ENCODE results near the gene DDX25.
"Not testable (repeated sequence)": the region's sequence is repeated elsewhere in the genome, so short reads cannot be mapped to it uniquely, and the experiment has no call there.

The DDX25 gene

DNA sequence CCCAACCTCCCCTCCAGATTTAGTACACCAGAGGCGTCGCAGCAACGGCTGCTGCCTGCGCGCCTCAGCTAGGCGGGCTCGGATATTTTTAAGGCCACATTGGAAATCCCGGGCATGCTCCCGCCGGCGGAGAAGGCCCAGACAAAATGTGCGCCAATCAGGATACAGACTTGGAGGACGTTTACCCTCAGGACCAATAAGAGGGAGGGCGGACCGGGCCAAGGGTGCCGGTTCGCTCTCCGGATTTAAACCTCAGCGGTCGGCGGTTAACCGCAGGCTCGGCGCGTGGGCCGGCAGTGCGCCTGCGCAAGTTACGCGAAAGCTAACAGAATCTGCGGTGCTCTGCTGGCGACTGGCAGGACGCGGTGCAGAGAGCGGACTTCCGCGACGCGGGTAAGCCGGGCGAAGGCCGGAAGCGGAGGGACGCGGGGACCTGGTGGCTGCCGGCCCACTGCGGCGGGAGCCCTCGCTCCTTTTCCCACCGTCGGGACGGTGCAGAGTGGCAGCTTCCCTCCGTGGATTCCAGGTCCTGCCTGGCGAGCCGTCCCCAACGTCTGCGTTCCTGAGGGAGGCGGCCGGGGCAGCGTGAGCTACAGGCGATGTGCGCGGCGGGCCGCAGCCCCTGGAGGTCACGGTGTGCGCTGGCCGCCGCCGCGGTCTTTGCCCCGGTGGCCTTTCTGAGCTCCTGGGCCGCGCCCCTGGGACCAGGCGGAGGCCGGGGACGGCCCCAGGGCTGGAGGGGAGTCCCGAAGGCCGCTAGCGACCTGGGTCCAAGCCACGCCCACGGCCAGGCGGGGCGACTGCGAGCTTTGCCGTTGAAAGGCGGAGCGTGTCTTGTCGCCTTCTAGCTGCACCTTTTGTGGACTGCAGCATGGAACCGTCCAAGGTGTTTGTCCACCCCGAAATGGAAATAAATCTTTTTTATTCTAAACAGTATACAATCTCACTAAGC, 16.7 kb upstream of the DDX25 start, which contains the start of gene HYLS1:
HYLS1 (plus strand) TSS at position 296 of the 952 bp plus-strand sequence. CDS start 11,701 bp downstream, outside the sequence.
- no peak within 1 kb of the TSS for H3K4me3 ChIP-seq (ENCODE audit: low read length)
- peaks cover 6% of the 10 kb centered on the region for H3K9me3 ChIP-seq (ENCODE audit: low read length)
- no peaks in the 10 kb centered on the region for H3K4me1 ChIP-seq (ENCODE audit: insufficient read depth, low read length)
- H2AFZ ChIP-seq (ENCODE audit: low read depth, low read length) = no peak within 1 kb of the TSS
- no peaks in the 10 kb centered on the region for H3K36me3 ChIP-seq (ENCODE audit: insufficient read depth, low read length)
- H3K27me3 ChIP-seq (ENCODE audit: insufficient read depth, low read length) = no peaks in the 10 kb centered on the region

DNA sequence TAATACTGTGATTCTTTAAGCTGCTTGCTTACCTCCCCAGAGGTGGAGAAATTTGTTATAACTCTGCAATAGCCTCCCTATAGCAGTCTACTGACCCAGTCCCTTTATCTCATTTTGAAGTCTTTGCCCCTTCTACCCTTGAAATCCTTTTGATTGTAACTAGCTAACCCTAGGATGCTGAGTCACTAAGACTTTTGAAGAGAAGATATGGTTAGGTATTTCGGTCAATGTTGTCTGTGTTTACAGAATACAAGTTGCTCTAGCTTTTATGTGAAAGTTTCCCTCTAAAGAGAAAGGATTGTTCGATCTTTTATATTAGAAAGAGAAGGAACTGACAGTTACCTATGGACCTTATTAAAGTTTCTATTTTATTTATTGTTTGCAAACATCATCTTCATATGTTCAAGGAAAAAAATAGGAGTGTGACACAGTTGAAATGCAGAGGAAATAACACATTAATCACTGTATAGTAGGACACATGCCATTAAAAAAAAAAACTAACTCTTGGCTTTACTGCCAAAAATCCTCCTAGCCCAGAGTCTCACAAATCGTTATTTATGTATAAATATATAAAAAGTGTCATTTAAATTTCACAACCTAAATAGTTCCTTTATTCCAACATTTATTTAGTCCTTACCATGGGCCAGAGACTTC, 13.7 kb upstream of the DDX25 start:
- H3K4me3 ChIP-seq (ENCODE audit: low read length) = no peak overlapping the region
- H3K4me1 ChIP-seq (ENCODE audit: insufficient read depth, low read length) = no peaks in the 10 kb centered on the region
- H2AFZ ChIP-seq (ENCODE audit: low read depth, low read length) = no peak overlapping the region
- peaks cover 6% of the 10 kb centered on the region for H3K9me3 ChIP-seq (ENCODE audit: low read length)
- no peaks in the 10 kb centered on the region for H3K27me3 ChIP-seq (ENCODE audit: insufficient read depth, low read length)
- H3K36me3 ChIP-seq (ENCODE audit: insufficient read depth, low read length) = peaks cover 15% of the 10 kb centered on the region

DNA sequence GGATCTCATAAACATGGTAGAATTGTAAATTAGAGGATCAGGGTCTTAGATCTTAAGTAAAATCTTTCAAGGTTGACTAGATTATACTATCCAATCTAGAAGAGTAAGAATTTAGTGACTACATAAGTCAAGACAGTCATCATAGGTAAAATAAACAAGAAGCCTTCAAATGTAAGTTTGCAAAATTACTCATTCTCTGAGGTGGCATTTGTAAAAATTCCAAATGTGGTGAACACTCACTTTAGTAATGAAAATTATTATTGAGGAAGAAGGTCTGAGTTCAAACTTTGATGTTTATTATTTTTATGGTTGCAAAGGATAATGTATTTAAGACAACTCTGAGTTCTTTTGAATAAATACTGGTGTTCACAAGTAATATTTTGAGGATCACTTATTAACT, 12.2 kb upstream of the DDX25 start:
- no peak overlapping the region for H3K4me3 ChIP-seq (ENCODE audit: low read length)
- H3K36me3 ChIP-seq (ENCODE audit: insufficient read depth, low read length) = peaks cover 20% of the 10 kb centered on the region
- peaks cover 3% of the 10 kb centered on the region for H3K9me3 ChIP-seq (ENCODE audit: low read length)
- no peak overlapping the region for H2AFZ ChIP-seq (ENCODE audit: low read depth, low read length)
- no peaks in the 10 kb centered on the region for H3K4me1 ChIP-seq (ENCODE audit: insufficient read depth, low read length)
- H3K27me3 ChIP-seq (ENCODE audit: insufficient read depth, low read length) = no peaks in the 10 kb centered on the region

DNA sequence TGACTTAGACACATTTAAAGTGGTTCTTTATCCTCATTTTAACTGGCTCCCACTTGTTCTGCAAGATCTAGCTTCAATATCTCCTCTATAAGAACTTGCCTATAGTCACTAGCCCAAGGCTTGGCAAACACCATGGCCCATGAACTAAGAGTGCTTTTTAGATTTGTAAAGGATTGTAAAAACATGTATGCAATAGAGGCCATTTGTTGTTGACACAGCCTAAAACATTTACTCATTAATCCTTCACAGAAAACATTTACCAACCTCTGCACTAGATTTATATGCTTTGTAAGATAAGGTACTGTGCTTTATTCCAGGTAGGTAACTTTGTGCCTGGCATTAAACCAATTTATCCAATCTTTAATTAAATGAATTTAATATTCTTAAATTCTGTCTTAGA, 11.3 kb upstream of the DDX25 start:
- H2AFZ ChIP-seq (ENCODE audit: low read depth, low read length) = no peak overlapping the region
- peaks cover 20% of the 10 kb centered on the region for H3K36me3 ChIP-seq (ENCODE audit: insufficient read depth, low read length)
- no peaks in the 10 kb centered on the region for H3K9me3 ChIP-seq (ENCODE audit: low read length)
- no peaks in the 10 kb centered on the region for H3K27me3 ChIP-seq (ENCODE audit: insufficient read depth, low read length)
- no peak overlapping the region for H3K4me3 ChIP-seq (ENCODE audit: low read length)
- H3K4me1 ChIP-seq (ENCODE audit: insufficient read depth, low read length) = no peaks in the 10 kb centered on the region

DNA sequence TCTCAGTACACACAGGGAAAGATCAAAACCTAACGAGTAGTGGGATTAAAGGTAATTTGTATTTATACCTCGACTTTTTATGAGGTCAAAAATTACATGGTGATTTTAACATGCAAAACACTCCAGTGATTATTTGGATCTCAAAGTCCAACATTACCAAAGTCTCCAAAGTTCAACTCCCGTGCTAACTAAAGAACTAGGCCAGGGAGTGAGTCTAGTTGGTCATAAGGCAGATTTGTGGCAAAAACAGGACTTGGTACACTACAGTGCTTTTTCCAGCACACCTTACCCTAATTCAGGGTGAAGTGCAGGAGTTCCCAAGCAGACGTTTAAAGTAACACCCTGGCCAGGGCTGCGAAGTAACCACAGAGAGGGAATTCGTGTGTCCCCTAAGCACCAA, 2.4 kb upstream of the DDX25 start:
- Histone ChIP-seq H3K4me3 (ENCODE audit: low read length) (peak overlapping the region; percentile 66), H2AFZ (ENCODE audit: low read depth, low read length) (no peak overlapping the region), H3K36me3 (ENCODE audit: insufficient read depth, low read length) (no peaks in the 10 kb centered on the region), H3K9me3 (ENCODE audit: low read length) (peaks cover 5% of the 10 kb centered on the region), H3K27me3 (ENCODE audit: insufficient read depth, low read length) (no peaks in the 10 kb centered on the region), H3K4me1 (ENCODE audit: insufficient read depth, low read length) (peaks cover 7% of the 10 kb centered on the region)

DNA sequence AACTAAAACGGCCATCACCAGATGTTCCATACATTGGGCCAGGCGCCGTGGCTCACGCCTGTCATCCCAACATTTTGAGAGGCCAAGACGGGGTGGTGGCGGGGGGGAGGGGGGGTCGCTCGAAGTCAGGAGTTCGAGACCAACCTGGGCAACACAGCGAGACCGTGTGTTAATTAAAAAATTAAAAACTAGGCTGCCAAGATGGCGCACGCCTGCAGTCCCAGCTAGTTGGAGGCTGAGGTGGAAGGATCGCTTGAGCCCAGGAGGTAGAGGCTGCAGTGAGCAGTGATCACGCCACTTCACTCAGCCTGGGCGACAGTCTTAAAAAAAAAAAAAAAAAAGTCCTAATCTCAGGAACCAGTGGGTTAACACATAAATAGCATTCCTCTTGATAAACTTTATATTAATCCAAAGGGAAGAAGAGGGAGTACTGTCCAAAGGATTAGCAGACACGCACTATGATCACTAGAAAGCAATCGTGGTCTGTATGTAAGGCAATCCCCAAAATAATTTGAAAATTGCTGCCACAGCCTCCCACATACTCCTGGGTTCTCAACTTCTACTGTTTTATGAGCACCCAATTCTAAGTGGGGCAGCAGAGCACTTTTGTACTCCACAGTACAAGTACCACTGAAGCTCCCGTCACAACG, 1.9 kb upstream of the DDX25 start:
- Histone ChIP-seq H3K4me3 (ENCODE audit: low read length) (peak overlapping the region; percentile 66), H3K4me1 (ENCODE audit: insufficient read depth, low read length) (peaks cover 7% of the 10 kb centered on the region)

DNA sequence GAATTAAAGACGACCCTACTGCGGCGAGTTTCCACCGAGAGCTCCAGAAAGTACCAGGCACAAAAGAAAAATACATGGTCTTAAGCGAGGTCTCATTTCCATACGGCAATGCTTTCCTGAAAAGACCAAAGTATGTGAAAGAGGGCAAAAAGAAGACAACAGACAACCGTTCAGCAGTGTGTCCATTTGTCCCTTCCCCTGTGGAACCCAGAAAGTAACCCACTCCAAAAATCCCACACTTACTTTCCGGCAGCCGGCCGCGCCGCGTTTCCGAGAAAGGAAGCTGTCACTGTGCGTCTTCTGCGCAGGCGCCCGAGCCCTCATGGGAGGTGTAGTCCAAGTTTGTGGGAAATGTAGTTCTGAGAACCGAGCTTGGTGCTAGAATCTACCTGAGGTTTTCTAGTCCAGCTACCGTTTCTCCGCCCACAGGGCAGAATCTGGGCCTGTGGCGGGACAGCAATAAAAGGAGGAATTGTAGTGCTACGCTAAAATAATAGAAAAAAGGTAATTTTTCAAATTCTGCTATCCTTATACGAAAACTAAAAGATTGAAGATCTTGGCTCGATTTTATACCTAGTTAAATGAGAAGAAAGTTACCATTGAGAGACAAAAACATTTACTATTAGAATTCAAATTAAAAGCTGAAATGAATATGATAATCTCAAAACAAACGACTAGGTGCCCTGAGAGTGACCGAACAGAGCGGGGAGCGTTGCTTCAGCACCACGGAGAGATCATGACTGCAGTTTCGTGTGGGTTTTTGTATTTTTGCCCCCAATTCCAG, 1.2 kb upstream of the DDX25 start, which contains the start of gene PUS3:
PUS3 (minus strand) TSS at position 280 of the 784 bp plus-strand sequence. CDS start 6,922 bp downstream, outside the sequence.
- no peaks in the 10 kb centered on the region for H3K27me3 ChIP-seq (ENCODE audit: insufficient read depth, low read length)
- H2AFZ ChIP-seq (ENCODE audit: low read depth, low read length) = peak within 1 kb of the TSS; percentile 66
- peak within 1 kb of the TSS; percentile 66 for H3K4me3 ChIP-seq (ENCODE audit: low read length)
- peaks cover 5% of the 10 kb centered on the region for H3K9me3 ChIP-seq (ENCODE audit: low read length)
- H3K36me3 ChIP-seq (ENCODE audit: insufficient read depth, low read length) = no peaks in the 10 kb centered on the region
- peaks cover 7% of the 10 kb centered on the region for H3K4me1 ChIP-seq (ENCODE audit: insufficient read depth, low read length)

More for the DNA sequence above, 1.9 kb upstream of the DDX25 start:
- no peaks in the 10 kb centered on the region for H3K36me3 ChIP-seq (ENCODE audit: insufficient read depth, low read length)
- H2AFZ ChIP-seq (ENCODE audit: low read depth, low read length) = peak overlapping the region; percentile 66
- peaks cover 5% of the 10 kb centered on the region for H3K9me3 ChIP-seq (ENCODE audit: low read length)
- H3K27me3 ChIP-seq (ENCODE audit: insufficient read depth, low read length) = no peaks in the 10 kb centered on the region

DNA sequence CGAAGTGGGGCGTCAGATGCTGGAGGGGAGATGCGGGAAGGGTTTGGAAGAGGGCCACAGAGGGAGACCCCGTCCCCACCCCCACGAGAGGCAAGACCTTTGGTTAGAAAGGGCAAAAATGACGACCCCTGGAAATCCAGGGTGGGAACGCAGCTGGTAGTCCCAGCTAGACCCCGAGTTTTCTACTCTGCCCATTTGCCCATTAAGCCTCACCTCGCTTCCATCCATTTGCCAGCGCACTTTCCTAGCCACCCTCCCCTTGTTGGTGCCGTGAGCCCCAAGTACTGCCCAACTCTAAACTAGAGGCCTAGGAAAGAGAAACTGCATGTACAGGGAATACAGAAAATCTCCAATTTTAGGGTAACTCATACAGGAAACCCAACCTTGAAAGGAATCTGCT, 370 bp downstream of the DDX25 start:
- Histone ChIP-seq H3K27me3 (ENCODE audit: insufficient read depth, low read length) (no peaks in the 10 kb centered on the region), H3K4me1 (ENCODE audit: insufficient read depth, low read length) (peaks cover 7% of the 10 kb centered on the region), H3K36me3 (ENCODE audit: insufficient read depth, low read length) (no peaks in the 10 kb centered on the region), H3K4me3 (ENCODE audit: low read length) (peak overlapping the region; percentile 66), H2AFZ (ENCODE audit: low read depth, low read length) (peak overlapping the region; percentile 66), H3K9me3 (ENCODE audit: low read length) (peaks cover 5% of the 10 kb centered on the region)

DNA sequence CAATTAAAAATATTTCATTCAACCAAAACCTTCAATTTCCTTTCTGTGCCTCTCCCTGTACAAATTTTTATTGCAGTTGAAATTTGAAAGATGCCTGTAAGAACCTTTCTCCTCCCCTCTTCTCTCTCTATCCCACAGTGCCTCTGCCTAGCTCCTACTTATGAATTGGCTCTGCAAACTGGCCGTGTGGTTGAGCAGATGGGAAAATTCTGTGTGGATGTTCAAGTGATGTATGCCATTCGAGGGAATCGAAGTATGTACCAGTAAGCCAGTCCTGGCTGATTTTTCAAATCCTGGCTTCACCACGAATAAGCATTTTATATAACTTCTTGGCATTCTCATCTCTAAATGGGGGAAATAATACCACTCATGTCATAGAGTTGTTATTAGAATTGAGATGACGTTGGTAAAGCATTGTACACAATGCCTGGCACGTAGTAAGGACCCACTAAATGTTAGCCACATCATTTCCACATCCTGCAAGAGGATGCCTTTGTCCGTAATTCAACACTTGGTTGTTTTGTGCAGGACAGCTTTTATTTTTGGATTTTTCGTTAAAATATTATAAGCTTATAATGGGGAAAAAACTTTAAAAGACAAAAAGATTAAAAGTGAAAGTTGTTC, 6.0 kb downstream of the DDX25 start:
- H3K36me3 ChIP-seq (ENCODE audit: insufficient read depth, low read length) = no peaks in the 10 kb centered on the region
- no peaks in the 10 kb centered on the region for H3K4me1 ChIP-seq (ENCODE audit: insufficient read depth, low read length)
- no peaks in the 10 kb centered on the region for H3K27me3 ChIP-seq (ENCODE audit: insufficient read depth, low read length)
- no peak overlapping the region for H3K4me3 ChIP-seq (ENCODE audit: low read length)
- no peak overlapping the region for H2AFZ ChIP-seq (ENCODE audit: low read depth, low read length)
- no peaks in the 10 kb centered on the region for H3K9me3 ChIP-seq (ENCODE audit: low read length)

DNA sequence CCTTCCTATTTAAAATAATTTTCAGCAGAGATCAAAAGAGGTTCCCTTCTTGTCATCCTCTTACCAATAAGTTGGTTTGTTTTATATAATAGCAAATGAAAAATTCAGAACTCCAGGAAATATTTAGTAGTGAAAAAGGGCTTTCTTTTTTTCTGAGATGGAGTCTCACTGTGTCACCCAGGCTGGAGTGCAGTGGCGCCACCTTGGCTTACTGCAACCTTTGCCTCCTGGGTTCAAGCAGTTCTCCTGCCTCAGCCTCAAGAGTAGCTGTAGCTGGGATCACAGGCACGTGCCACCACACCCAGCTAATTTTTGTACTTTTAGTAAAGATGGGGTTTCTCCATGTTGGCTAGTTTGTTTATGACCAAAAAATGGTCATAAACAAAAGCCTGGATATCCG, 10.3 kb downstream of the DDX25 start:
- not testable (repeated sequence) for H3K36me3 ChIP-seq (ENCODE audit: insufficient read depth, low read length); H2AFZ ChIP-seq (ENCODE audit: low read depth, low read length); H3K4me1 ChIP-seq (ENCODE audit: insufficient read depth, low read length); H3K4me3 ChIP-seq (ENCODE audit: low read length); H3K9me3 ChIP-seq (ENCODE audit: low read length); H3K27me3 ChIP-seq (ENCODE audit: insufficient read depth, low read length)

DNA sequence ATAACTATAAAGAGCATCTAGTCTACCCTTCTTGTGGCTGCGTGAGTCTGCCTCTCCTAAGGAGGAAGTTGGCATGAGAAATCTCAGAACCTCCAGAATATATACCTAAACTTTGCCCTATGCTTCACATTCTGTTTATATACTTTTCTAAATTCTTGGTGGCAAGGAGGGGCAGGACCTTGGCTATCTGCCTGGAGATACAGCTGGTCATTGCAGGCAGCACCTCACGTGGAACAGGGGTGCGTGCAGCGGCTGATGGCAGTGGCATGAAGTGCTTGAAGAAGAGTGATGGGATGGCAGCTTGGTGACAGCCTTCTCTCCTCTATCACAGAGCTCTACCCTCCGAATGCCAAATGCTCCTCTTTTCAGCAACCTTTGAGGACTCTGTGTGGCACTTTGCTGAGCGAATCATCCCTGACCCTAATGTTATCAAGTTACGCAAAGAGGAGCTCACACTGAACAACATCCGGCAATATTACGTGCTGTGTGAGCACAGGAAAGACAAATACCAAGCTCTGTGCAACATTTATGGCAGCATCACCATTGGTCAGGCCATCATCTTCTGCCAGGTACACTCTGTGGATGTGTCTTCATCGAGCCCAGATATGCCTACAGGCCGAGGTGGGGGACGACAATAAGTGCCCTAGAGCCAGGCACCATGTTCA, 12.5 kb downstream of the DDX25 start:
- Histone ChIP-seq H2AFZ (ENCODE audit: low read depth, low read length) (no peak overlapping the region), H3K9me3 (ENCODE audit: low read length) (no peaks in the 10 kb centered on the region)

More for the DNA sequence above, 12.5 kb downstream of the DDX25 start:
- Histone ChIP-seq H3K27me3 (ENCODE audit: insufficient read depth, low read length) (no peaks in the 10 kb centered on the region), H3K4me3 (ENCODE audit: low read length) (no peak overlapping the region), H3K36me3 (ENCODE audit: insufficient read depth, low read length) (no peaks in the 10 kb centered on the region), H3K4me1 (ENCODE audit: insufficient read depth, low read length) (no peaks in the 10 kb centered on the region)

Measured in neuron (in vitro differentiated cells).